Smooth muscle cell (in vitro differentiated cells): ENCODE data around the gene PC. TPM values are rescaled to one million over a fixed set of nuclear protein-coding genes. Genes with fewer than 3 reads are reported as not detected.
"Not testable (repeated sequence)": the region's sequence is repeated elsewhere in the genome, so short reads cannot be mapped to it uniquely, and the experiment has no call there.

Source experiments
- DNase-seq: peaks from one replicate; lab custom pipeline; 2025; ENCODE audit not compliant: unreplicated experiment; lab: John Stamatoyannopoulos, UW
- H2AFZ ChIP-seq: fragments of 200-600 bp; sonication (generic); 2 replicates; pipeline ENCODE4 v1.6.0; 2016; ENCODE audit warnings: antibody characterized with exemption, low read depth, mild to moderate bottlenecking
- H3F3A ChIP-seq: fragments of 200-600 bp; sonication (generic); 2 replicates; pipeline ENCODE4 v1.6.0; 2017; ENCODE audit warnings: antibody characterized with exemption, low read depth
- H3K27ac ChIP-seq: fragments of 200-600 bp; sonication (generic); 2 replicates; pipeline ENCODE4 v1.5.1; 2016; ENCODE audit warnings: low read depth, mild to moderate bottlenecking
- H3K27me3 ChIP-seq: fragments of 200-600 bp; sonication (generic); 2 replicates; pipeline ENCODE4 v1.6.1; 2016; ENCODE audit warnings: low read depth, mild to moderate bottlenecking
- H3K36me3 ChIP-seq: fragments of 200-600 bp; sonication (generic); 2 replicates; pipeline ENCODE4 v1.5.1; 2016; ENCODE audit warnings: low read depth
- H3K4me1 ChIP-seq: fragments of 200-600 bp; sonication (generic); 2 replicates; pipeline ENCODE4 v1.5.1; 2016; ENCODE audit warnings: low read depth
- H3K4me2 ChIP-seq: fragments of 200-600 bp; sonication (generic); 2 replicates; pipeline ENCODE4 v1.6.0; 2016; ENCODE audit warnings: mild to moderate bottlenecking
- H3K4me3 ChIP-seq: fragments of 200-600 bp; sonication (generic); 2 replicates; pipeline ENCODE4 v1.5.1; 2016; ENCODE audit warnings: mild to moderate bottlenecking
- H3K79me2 ChIP-seq: fragments of 200-600 bp; sonication (generic); 2 replicates; pipeline ENCODE4 v1.6.0; 2016; ENCODE audit warnings: low read depth, mild to moderate bottlenecking
- H3K9ac ChIP-seq: fragments of 200-600 bp; sonication (generic); 2 replicates; pipeline ENCODE4 v1.6.0; 2016; ENCODE audit warnings: low read depth
- H3K9me3 ChIP-seq: fragments of 200-600 bp; sonication (generic); replicated peaks from 2 replicates; pipeline ENCODE4 v1.5.1; 2016; ENCODE audit warnings: low read depth
- H4K20me1 ChIP-seq: fragments of 200-600 bp; sonication (generic); 2 replicates; pipeline ENCODE4 v1.6.0; 2016; ENCODE audit warnings: low read depth
- WGBS: methylation state at CpG from one replicate; pipeline ENCODE4 v1.1.7; 2016; ENCODE audit warnings: low lambda C conversion rate; 5-methylcytosine and 5-hydroxymethylcytosine counted together
- polyA plus RNA-seq: library from polyadenylated mRNA; unstranded; fragments of >200 nt; fragmentation: Nextera tagmentation; extraction: Ambion mirVana; gene quantifications from 2 replicates; pipeline ENCODE4 v1.2.1, GENCODE V29; 2016
- total RNA-seq: library from RNA; depleted of rRNA; stranded (reverse); fragments of >200 nt; gene quantifications from 2 replicates; pipeline ENCODE4 v1.2.3, GENCODE V29; 2014
- TF ChIP-seq, protein P1 (sequence below): fragments of 200-600 bp; sonication (generic); IDR thresholded peaks from 2 replicates; pipeline ENCODE4 v1.5.1; 2017; ENCODE audit warnings: borderline replicate concordance, mild to moderate bottlenecking, antibody characterized with exemption; ENCODE audit not compliant: insufficient read depth, poor library complexity, severe bottlenecking

Gene PC
- total and polyA plus RNA-seq, 2 experiments from 2014 or later, result 11.8 to 36.1 TPM

- H2AFZ ChIP-seq, result no peak overlapping the region
- 28% methylated on average over 8 of the region's 8 CpGs for WGBS
- DNase-seq, result no peak
These were observed 38.6 kb upstream of the PC start for GRCh38 chr11:66996609-66997273.

DNA sequence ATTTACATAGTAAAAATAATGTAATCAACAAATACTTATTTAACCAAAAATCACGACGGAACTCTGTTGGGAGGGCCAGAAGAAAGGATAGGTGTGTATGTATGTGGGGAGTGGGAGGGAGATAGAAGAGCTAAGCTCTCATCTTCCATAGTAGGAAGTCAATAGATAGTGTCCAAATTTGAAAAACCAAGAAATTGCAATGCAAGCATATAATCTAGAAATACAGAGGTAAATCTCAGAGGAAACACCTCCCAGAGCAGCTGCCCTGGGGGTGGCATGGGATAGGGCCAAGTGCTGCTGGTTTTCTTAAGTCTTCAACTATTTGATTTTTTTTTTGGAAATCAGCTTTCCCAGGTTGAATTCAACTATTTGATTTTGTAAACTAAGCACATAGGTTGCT is 33.9 kb upstream of the PC start:
- Histone ChIP-seq H2AFZ (no peak overlapping the region), H3K27ac (no peak overlapping the region), H3K4me1 (no peaks in the 10 kb centered on the region), H3K36me3 (no peaks in the 10 kb centered on the region), H3K9ac (no peak overlapping the region), H3K9me3 (no peaks in the 10 kb centered on the region), H3K79me2 (no peaks in the 10 kb centered on the region), H3K4me2 (no peak overlapping the region), H3K4me3 (no peak overlapping the region), H3K27me3 (no peaks in the 10 kb centered on the region), H3F3A (no peaks in the 10 kb centered on the region), H4K20me1 (no peaks in the 10 kb centered on the region)
- DNase-seq, result no peak
- WGBS, result 95% methylated on average over 2 of the region's 2 CpGs
- TF ChIP-seq, protein P1, sequence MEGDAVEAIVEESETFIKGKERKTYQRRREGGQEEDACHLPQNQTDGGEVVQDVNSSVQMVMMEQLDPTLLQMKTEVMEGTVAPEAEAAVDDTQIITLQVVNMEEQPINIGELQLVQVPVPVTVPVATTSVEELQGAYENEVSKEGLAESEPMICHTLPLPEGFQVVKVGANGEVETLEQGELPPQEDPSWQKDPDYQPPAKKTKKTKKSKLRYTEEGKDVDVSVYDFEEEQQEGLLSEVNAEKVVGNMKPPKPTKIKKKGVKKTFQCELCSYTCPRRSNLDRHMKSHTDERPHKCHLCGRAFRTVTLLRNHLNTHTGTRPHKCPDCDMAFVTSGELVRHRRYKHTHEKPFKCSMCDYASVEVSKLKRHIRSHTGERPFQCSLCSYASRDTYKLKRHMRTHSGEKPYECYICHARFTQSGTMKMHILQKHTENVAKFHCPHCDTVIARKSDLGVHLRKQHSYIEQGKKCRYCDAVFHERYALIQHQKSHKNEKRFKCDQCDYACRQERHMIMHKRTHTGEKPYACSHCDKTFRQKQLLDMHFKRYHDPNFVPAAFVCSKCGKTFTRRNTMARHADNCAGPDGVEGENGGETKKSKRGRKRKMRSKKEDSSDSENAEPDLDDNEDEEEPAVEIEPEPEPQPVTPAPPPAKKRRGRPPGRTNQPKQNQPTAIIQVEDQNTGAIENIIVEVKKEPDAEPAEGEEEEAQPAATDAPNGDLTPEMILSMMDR, result no peak

More at GRCh38 chr11:66996609-66997273, 38.6 kb upstream of the PC start:
- Histone ChIP-seq H3K4me2 (peak overlapping the region; percentile 22), H3K4me1 (no peaks in the 10 kb centered on the region), H3F3A (no peaks in the 10 kb centered on the region), H3K27ac (peak overlapping the region; percentile 81), H3K27me3 (no peaks in the 10 kb centered on the region), H3K4me3 (no peak overlapping the region), H4K20me1 (no peaks in the 10 kb centered on the region), H3K9ac (peak overlapping the region; percentile 17), H3K9me3 (no peaks in the 10 kb centered on the region), H3K36me3 (no peaks in the 10 kb centered on the region), H3K79me2 (no peaks in the 10 kb centered on the region)
- TF ChIP-seq, protein P1, result no peak

GRCh38 chr11:66989360-66989759 is 31.2 kb upstream of the PC start:
- H3K27me3 ChIP-seq, H3K36me3 ChIP-seq: not testable (repeated sequence)
- WGBS, result 90% methylated on average over 9 of the region's 9 CpGs

GRCh38 chr11:66988741-66989140 is 30.6 kb upstream of the PC start:
- not testable (repeated sequence) for H3K36me3 ChIP-seq, H3K9me3 ChIP-seq, H4K20me1 ChIP-seq, H3K4me2 ChIP-seq, H3K9ac ChIP-seq, H3K4me1 ChIP-seq, H2AFZ ChIP-seq, DNase-seq, H3K27me3 ChIP-seq, H3K4me3 ChIP-seq, H3K79me2 ChIP-seq, H3K27ac ChIP-seq, H3F3A ChIP-seq
- WGBS, result 96% methylated on average over 27 of the region's 28 CpGs

More at GRCh38 chr11:66989360-66989759, 31.2 kb upstream of the PC start:
- not testable (repeated sequence) for H3K9ac ChIP-seq, H3K27ac ChIP-seq, H3K9me3 ChIP-seq, H4K20me1 ChIP-seq, DNase-seq, H3K4me3 ChIP-seq, H3K4me1 ChIP-seq, H2AFZ ChIP-seq, H3K79me2 ChIP-seq, H3K4me2 ChIP-seq, H3F3A ChIP-seq
